ENCODE results near the gene KCP.

DNA sequence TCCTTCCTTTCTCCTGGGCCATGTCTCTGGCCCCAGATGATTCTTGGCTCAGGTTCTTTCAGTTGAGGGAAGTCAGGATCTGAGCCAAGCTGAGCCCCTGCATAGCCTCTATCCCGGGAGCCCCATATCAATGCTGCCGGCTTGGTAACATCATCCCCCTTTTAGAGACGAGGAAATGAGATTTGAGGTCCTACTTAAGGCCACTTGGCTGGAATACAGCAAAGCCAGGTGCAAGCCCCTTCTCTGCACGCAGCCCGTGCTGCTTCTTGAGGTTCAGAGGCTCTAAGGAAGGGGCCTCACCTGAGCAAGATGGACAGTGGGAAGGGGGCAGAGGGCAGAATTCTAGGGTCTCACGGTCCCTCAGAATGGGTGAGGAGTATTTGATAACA, 24.8 kb upstream of the KCP start:
- TF ChIP-seq SIN3A (IDR thresholded peaks at IDR 0.05; ENCODE audit: low read depth): no peak
- no peak for TF ChIP-seq CTCF (IDR thresholded peaks at IDR 0.05 in 2 of 3, conservative IDR thresholded peaks at IDR 0.05 in 1 of 3; ENCODE audit: borderline replicate concordance in 1 of 3, insufficient read depth in 1 of 3, low read depth in 2 of 3, low read length in 2 of 3)
- TF ChIP-seq CEBPB (IDR thresholded peaks at IDR 0.05; ENCODE audit: low read depth): no peak
- no peak for TF ChIP-seq POLR2A (IDR thresholded peaks at IDR 0.05; ENCODE audit: borderline replicate concordance, extremely low read depth, insufficient read depth, insufficient read length)
- TF ChIP-seq, protein P1, sequence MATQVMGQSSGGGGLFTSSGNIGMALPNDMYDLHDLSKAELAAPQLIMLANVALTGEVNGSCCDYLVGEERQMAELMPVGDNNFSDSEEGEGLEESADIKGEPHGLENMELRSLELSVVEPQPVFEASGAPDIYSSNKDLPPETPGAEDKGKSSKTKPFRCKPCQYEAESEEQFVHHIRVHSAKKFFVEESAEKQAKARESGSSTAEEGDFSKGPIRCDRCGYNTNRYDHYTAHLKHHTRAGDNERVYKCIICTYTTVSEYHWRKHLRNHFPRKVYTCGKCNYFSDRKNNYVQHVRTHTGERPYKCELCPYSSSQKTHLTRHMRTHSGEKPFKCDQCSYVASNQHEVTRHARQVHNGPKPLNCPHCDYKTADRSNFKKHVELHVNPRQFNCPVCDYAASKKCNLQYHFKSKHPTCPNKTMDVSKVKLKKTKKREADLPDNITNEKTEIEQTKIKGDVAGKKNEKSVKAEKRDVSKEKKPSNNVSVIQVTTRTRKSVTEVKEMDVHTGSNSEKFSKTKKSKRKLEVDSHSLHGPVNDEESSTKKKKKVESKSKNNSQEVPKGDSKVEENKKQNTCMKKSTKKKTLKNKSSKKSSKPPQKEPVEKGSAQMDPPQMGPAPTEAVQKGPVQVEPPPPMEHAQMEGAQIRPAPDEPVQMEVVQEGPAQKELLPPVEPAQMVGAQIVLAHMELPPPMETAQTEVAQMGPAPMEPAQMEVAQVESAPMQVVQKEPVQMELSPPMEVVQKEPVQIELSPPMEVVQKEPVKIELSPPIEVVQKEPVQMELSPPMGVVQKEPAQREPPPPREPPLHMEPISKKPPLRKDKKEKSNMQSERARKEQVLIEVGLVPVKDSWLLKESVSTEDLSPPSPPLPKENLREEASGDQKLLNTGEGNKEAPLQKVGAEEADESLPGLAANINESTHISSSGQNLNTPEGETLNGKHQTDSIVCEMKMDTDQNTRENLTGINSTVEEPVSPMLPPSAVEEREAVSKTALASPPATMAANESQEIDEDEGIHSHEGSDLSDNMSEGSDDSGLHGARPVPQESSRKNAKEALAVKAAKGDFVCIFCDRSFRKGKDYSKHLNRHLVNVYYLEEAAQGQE (IDR thresholded peaks at IDR 0.05; ENCODE audit: low read depth): no peak

Data from HCT116 (cell line).